ENCODE data around the gene COPG2.

Gene COPG2

GRCh38 chr7:130662426-130662825 is 6.1 kb downstream of the COPG2 start:
- H3K4me3 Mint-ChIP-seq, result no peak overlapping the region
- no peak overlapping the region for H3K27ac Mint-ChIP-seq
- no peak for DNase-seq
- no peaks in the 10 kb centered on the region for H3K27me3 Mint-ChIP-seq (ENCODE audit: low read depth, poor library complexity)
- H3K36me3 Mint-ChIP-seq (ENCODE audit: low read depth), result peaks cover 69% of the 10 kb centered on the region
- no peak for TF ChIP-seq CTCF (IDR thresholded peaks at IDR 0.05)
- H3K9me3 Mint-ChIP-seq, result no peaks in the 10 kb centered on the region
- peaks cover 6% of the 10 kb centered on the region for H3K4me1 Mint-ChIP-seq

GRCh38 chr7:130655286-130655685 is 13.3 kb downstream of the COPG2 start:
- Mint-ChIP-seq H3K36me3 (ENCODE audit: low read depth) (peaks cover 81% of the 10 kb centered on the region), H3K4me3 (no peak overlapping the region), H3K27ac (no peak overlapping the region), H3K4me1 (peaks cover 5% of the 10 kb centered on the region), H3K27me3 (ENCODE audit: low read depth, poor library complexity) (no peaks in the 10 kb centered on the region), H3K9me3 (no peaks in the 10 kb centered on the region)
- no peak for TF ChIP-seq CTCF (IDR thresholded peaks at IDR 0.05)
- DNase-seq, result no peak

- Mint-ChIP-seq H3K27me3 (ENCODE audit: low read depth, poor library complexity) (no peaks in the 10 kb centered on the region), H3K9me3 (peaks cover 4% of the 10 kb centered on the region), H3K4me3 (no peak overlapping the region), H3K4me1 (peaks cover 5% of the 10 kb centered on the region), H3K27ac (no peak overlapping the region), H3K36me3 (ENCODE audit: low read depth) (peaks cover 81% of the 10 kb centered on the region)
- DNase-seq, result no peak
- no peak for TF ChIP-seq CTCF (IDR thresholded peaks at IDR 0.05)
Observed at GRCh38 chr7:130654850-130655249, 13.7 kb downstream of the COPG2 start.

GRCh38 chr7:130650611-130651120 is 17.9 kb downstream of the COPG2 start:
- H3K9me3 Mint-ChIP-seq, result peaks cover 44% of the 10 kb centered on the region
- H3K27me3 Mint-ChIP-seq (ENCODE audit: low read depth, poor library complexity), result no peaks in the 10 kb centered on the region
- no peak overlapping the region for H3K4me3 Mint-ChIP-seq
- no peak for TF ChIP-seq CTCF (IDR thresholded peaks at IDR 0.05)
- no peak overlapping the region for H3K27ac Mint-ChIP-seq
- H3K4me1 Mint-ChIP-seq, result peaks cover 5% of the 10 kb centered on the region
- H3K36me3 Mint-ChIP-seq (ENCODE audit: low read depth), result peaks cover 93% of the 10 kb centered on the region
- no peak for DNase-seq

GRCh38 chr7:130649004-130649790 is 19.4 kb downstream of the COPG2 start:
- TF ChIP-seq CTCF (IDR thresholded peaks at IDR 0.05), result no peak
- Mint-ChIP-seq H3K4me1 (no peaks in the 10 kb centered on the region), H3K27ac (no peak overlapping the region), H3K27me3 (ENCODE audit: low read depth, poor library complexity) (no peaks in the 10 kb centered on the region), H3K4me3 (no peak overlapping the region), H3K9me3 (peaks cover 54% of the 10 kb centered on the region), H3K36me3 (ENCODE audit: low read depth) (peaks cover 97% of the 10 kb centered on the region)
- DNase-seq, result no peak

- no peak for DNase-seq
- no peaks in the 10 kb centered on the region for H3K4me1 Mint-ChIP-seq
- H3K27me3 Mint-ChIP-seq (ENCODE audit: low read depth, poor library complexity), result no peaks in the 10 kb centered on the region
- H3K9me3 Mint-ChIP-seq, result peaks cover 58% of the 10 kb centered on the region
- TF ChIP-seq CTCF (IDR thresholded peaks at IDR 0.05), result no peak
- H3K4me3 Mint-ChIP-seq, result no peak overlapping the region
- no peak overlapping the region for H3K27ac Mint-ChIP-seq
- H3K36me3 Mint-ChIP-seq (ENCODE audit: low read depth), result peaks cover 97% of the 10 kb centered on the region
Observed at GRCh38 chr7:130648580-130648979, 20.0 kb downstream of the COPG2 start.

Measured in nephron progenitor cell (in vitro differentiated cells).